Measurements from ENCODE around the gene AOAH. TPM values are rescaled to one million over a fixed set of nuclear protein-coding genes. Genes with fewer than 3 reads are reported as not detected.
"Not testable (repeated sequence)": the region's sequence is repeated elsewhere in the genome, so short reads cannot be mapped to it uniquely, and the experiment has no call there.

AOAH gene
- total and polyA plus RNA-seq, 2 experiments from 2014 or later = not detected

GRCh38 chr7:36723291-36723690 lies 1.0 kb downstream of the AOAH start:
- DNase-seq (ENCODE audit: low read depth in 1 of 2, low spot score in 1 of 2) = no peak
- H3K4me1 ChIP-seq (ENCODE audit: low read depth) = no peaks in the 10 kb centered on the region
- no peaks in the 10 kb centered on the region for H3K9me3 ChIP-seq (ENCODE audit: low read depth)
- no peaks in the 10 kb centered on the region for H3K27me3 ChIP-seq
- no peak for TF ChIP-seq CTCF (IDR thresholded peaks at IDR 0.05; ENCODE audit: low read depth, low read length)
- no peak overlapping the region for H3K27ac ChIP-seq
- H3K36me3 ChIP-seq = no peaks in the 10 kb centered on the region
- H3K4me3 ChIP-seq = no peak overlapping the region

GRCh38 chr7:36719083-36719632 lies 5.1 kb downstream of the AOAH start:
- Histone ChIP-seq H3K4me1 (ENCODE audit: low read depth) (no peaks in the 10 kb centered on the region), H3K27me3 (no peaks in the 10 kb centered on the region)
- TF ChIP-seq CTCF (IDR thresholded peaks at IDR 0.05; ENCODE audit: low read depth, low read length) = no peak

GRCh38 chr7:36717586-36717985 lies 6.7 kb downstream of the AOAH start:
- no peak overlapping the region for H3K27ac ChIP-seq
- H3K9me3 ChIP-seq (ENCODE audit: low read depth) = no peaks in the 10 kb centered on the region
- no peak overlapping the region for H3K4me3 ChIP-seq
- DNase-seq (ENCODE audit: low read depth in 1 of 2, low spot score in 1 of 2) = no peak
- H3K4me1 ChIP-seq (ENCODE audit: low read depth) = no peaks in the 10 kb centered on the region
- no peak for TF ChIP-seq CTCF (IDR thresholded peaks at IDR 0.05; ENCODE audit: low read depth, low read length)
- no peaks in the 10 kb centered on the region for H3K36me3 ChIP-seq
- no peaks in the 10 kb centered on the region for H3K27me3 ChIP-seq

More at GRCh38 chr7:36719083-36719632, 5.1 kb downstream of the AOAH start:
- Histone ChIP-seq H3K4me3 (no peak overlapping the region), H3K36me3 (no peaks in the 10 kb centered on the region), H3K27ac (no peak overlapping the region), H3K9me3 (ENCODE audit: low read depth) (no peaks in the 10 kb centered on the region)
- no peak for DNase-seq (ENCODE audit: low read depth in 1 of 2, low spot score in 1 of 2)

- H3K27me3 ChIP-seq; H3K27ac ChIP-seq; DNase-seq (ENCODE audit: low read depth in 1 of 2, low spot score in 1 of 2); H3K36me3 ChIP-seq; H3K4me3 ChIP-seq; H3K9me3 ChIP-seq (ENCODE audit: low read depth); H3K4me1 ChIP-seq (ENCODE audit: low read depth): not testable (repeated sequence)
Observed at GRCh38 chr7:36716802-36717201, 7.5 kb downstream of the AOAH start.

GRCh38 chr7:36712015-36712414 lies 12.3 kb downstream of the AOAH start:
- no peak for DNase-seq (ENCODE audit: low read depth in 1 of 2, low spot score in 1 of 2)
- no peak for TF ChIP-seq CTCF (IDR thresholded peaks at IDR 0.05; ENCODE audit: low read depth, low read length)
- no peaks in the 10 kb centered on the region for H3K27me3 ChIP-seq

GRCh38 chr7:36711256-36711655 lies 13.0 kb downstream of the AOAH start:
- no peak for TF ChIP-seq CTCF (IDR thresholded peaks at IDR 0.05; ENCODE audit: low read depth, low read length)
- Histone ChIP-seq H3K27ac (no peak overlapping the region), H3K4me3 (no peak overlapping the region), H3K4me1 (ENCODE audit: low read depth) (no peaks in the 10 kb centered on the region), H3K36me3 (no peaks in the 10 kb centered on the region), H3K27me3 (no peaks in the 10 kb centered on the region), H3K9me3 (ENCODE audit: low read depth) (no peaks in the 10 kb centered on the region)
- DNase-seq (ENCODE audit: low read depth in 1 of 2, low spot score in 1 of 2) = no peak

More at GRCh38 chr7:36712015-36712414, 12.3 kb downstream of the AOAH start:
- H3K36me3 ChIP-seq = no peaks in the 10 kb centered on the region
- H3K9me3 ChIP-seq (ENCODE audit: low read depth) = no peaks in the 10 kb centered on the region
- H3K4me1 ChIP-seq (ENCODE audit: low read depth) = no peaks in the 10 kb centered on the region
- H3K4me3 ChIP-seq = no peak overlapping the region
- H3K27ac ChIP-seq = no peak overlapping the region

All from cardiac muscle cell (in vitro differentiated cells and primary cell).